ENCODE measurements around the gene OR5H15. TPM values are rescaled to one million over a fixed set of nuclear protein-coding genes. Genes with fewer than 3 reads are reported as not detected.
"Not testable (repeated sequence)": the region's sequence is repeated elsewhere in the genome, so short reads cannot be mapped to it uniquely, and the experiment has no call there.

The OR5H15 gene
- total RNA-seq, 1 experiment from 2014 or later = not detected

- TF ChIP-seq EZH2 (IDR thresholded peaks at IDR 0.05) (no peak), CBX3 (IDR thresholded peaks at IDR 0.05; ENCODE audit: low read depth) (no peak), ZNF274 (IDR thresholded peaks at IDR 0.05; ENCODE audit: low read depth, low read length) (no peak), JUND (IDR thresholded peaks at IDR 0.05) (no peak)
- TF ChIP-seq, protein P1, sequence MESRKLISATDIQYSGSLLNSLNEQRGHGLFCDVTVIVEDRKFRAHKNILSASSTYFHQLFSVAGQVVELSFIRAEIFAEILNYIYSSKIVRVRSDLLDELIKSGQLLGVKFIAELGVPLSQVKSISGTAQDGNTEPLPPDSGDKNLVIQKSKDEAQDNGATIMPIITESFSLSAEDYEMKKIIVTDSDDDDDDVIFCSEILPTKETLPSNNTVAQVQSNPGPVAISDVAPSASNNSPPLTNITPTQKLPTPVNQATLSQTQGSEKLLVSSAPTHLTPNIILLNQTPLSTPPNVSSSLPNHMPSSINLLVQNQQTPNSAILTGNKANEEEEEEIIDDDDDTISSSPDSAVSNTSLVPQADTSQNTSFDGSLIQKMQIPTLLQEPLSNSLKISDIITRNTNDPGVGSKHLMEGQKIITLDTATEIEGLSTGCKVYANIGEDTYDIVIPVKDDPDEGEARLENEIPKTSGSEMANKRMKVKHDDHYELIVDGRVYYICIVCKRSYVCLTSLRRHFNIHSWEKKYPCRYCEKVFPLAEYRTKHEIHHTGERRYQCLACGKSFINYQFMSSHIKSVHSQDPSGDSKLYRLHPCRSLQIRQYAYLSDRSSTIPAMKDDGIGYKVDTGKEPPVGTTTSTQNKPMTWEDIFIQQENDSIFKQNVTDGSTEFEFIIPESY (IDR thresholded peaks at IDR 0.05; ENCODE audit: extremely low read depth, insufficient replicate concordance, low read length) = no peak
Observed at GRCh38 chr3:98188545-98188944, 22.0 kb downstream of the OR5H15 start (continued).

GRCh38 chr3:98190911-98191310 lies 24.4 kb downstream of the OR5H15 start:
- H3K4me3 ChIP-seq (replicated peaks in 1 of 2; ENCODE audit: low read depth in 1 of 2, low read length in 2 of 2); H3K79me2 ChIP-seq (ENCODE audit: insufficient read depth, low read length); H3K4me1 ChIP-seq (ENCODE audit: control insufficient read depth in 1 of 2, insufficient read depth in 2 of 2, low read length in 2 of 2); H3K36me3 ChIP-seq (ENCODE audit: control insufficient read depth in 1 of 2, insufficient read depth in 2 of 2, low read length in 2 of 2); POLR2A ChIA-PET; CTCF ChIA-PET; DNase-seq (ENCODE audit: low read depth, low spot score); ATAC-seq; H2AFZ ChIP-seq (ENCODE audit: low read depth, low read length, poor library complexity, severe bottlenecking); RAD21 ChIA-PET (ENCODE audit: low non-redundant PET in 1 of 2, low total read pairs in 2 of 2, uncharacterized antibody in 2 of 2, unreplicated experiment in 2 of 2); H3K27me3 ChIP-seq (ENCODE audit: insufficient read depth, low read length); H3K9me2 ChIP-seq (ENCODE audit: insufficient read depth); intact Hi-C loops (cut with micrococcal nuclease); H3K4me2 ChIP-seq (ENCODE audit: low read length); H4K20me1 ChIP-seq (ENCODE audit: insufficient read depth); H3K27ac ChIP-seq (ENCODE audit: low read depth, low read length); BruUV-seq (replicated peaks); H3K9ac ChIP-seq (ENCODE audit: low read length); H3K9me3 ChIP-seq (ENCODE audit: control insufficient read depth in 1 of 2, insufficient read depth in 1 of 2, low read depth in 1 of 2, low read length in 2 of 2): not testable (repeated sequence)

- H3K27me3 ChIP-seq (ENCODE audit: insufficient read depth, low read length); H3K9me2 ChIP-seq (ENCODE audit: insufficient read depth); BruUV-seq (replicated peaks); RAD21 ChIA-PET (ENCODE audit: low non-redundant PET in 1 of 2, low total read pairs in 2 of 2, uncharacterized antibody in 2 of 2, unreplicated experiment in 2 of 2); H3K9me3 ChIP-seq (ENCODE audit: control insufficient read depth in 1 of 2, insufficient read depth in 1 of 2, low read depth in 1 of 2, low read length in 2 of 2); H3K79me2 ChIP-seq (ENCODE audit: insufficient read depth, low read length); H3K27ac ChIP-seq (ENCODE audit: low read depth, low read length); POLR2A ChIA-PET; H3K4me2 ChIP-seq (ENCODE audit: low read length); H3K4me1 ChIP-seq (ENCODE audit: control insufficient read depth in 1 of 2, insufficient read depth in 2 of 2, low read length in 2 of 2); H2AFZ ChIP-seq (ENCODE audit: low read depth, low read length, poor library complexity, severe bottlenecking); H3K36me3 ChIP-seq (ENCODE audit: control insufficient read depth in 1 of 2, insufficient read depth in 2 of 2, low read length in 2 of 2); DNase-seq (ENCODE audit: low read depth, low spot score); intact Hi-C loops (cut with micrococcal nuclease); ATAC-seq; H3K9ac ChIP-seq (ENCODE audit: low read length); H4K20me1 ChIP-seq (ENCODE audit: insufficient read depth); CTCF ChIA-PET; H3K4me3 ChIP-seq (replicated peaks in 1 of 2; ENCODE audit: low read depth in 1 of 2, low read length in 2 of 2): not testable (repeated sequence)
Observed at GRCh38 chr3:98196293-98196692, 29.8 kb downstream of the OR5H15 start.

Measured in HCT116 (cell line).